NT2/D1 (cell line): ENCODE results near the gene EHD1.

ENCODE experiments used
- SUZ12 ChIP-seq: IDR thresholded peaks from 2 replicates; pipeline ENCODE4 v1.6.1; 2011; ENCODE audit not compliant: insufficient read length, insufficient read depth; ENCODE audit errors: extremely low read depth
- YY1 ChIP-seq: IDR thresholded peaks from 2 replicates; pipeline ENCODE4 v1.6.1; 2011; ENCODE audit not compliant: insufficient read length, insufficient read depth
- ZNF274 ChIP-seq: IDR thresholded peaks from 2 replicates; pipeline ENCODE4 v1.6.1; 2011; ENCODE audit warnings: mild to moderate bottlenecking, low read depth, low read length

- no peak for TF ChIP-seq YY1
- TF ChIP-seq ZNF274 = no peak
- no peak for TF ChIP-seq SUZ12
These were observed 24.3 kb downstream of the EHD1 start for GRCh38 chr11:64854157-64854533.
